ENCODE results near the gene FOXO4.

The FOXO4 gene

DNA sequence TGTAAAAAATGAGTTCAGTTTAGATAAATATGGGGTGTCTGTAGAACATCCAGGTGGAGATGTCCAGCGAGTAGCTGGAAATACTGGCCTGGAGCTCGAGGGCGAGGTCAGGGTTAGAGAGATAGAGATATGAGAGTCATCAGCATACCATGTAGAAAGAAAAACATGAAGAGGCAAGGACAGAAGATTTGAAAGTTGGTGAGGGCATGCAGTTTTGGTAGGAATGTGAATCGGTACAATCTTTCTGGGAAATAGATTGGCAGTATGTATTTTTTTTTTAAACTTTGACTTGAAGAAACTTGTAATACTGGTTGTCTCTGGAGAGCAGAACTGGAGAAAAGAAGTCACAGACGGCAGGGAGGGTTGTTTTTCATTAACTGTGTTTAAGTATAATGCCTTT is 25.1 kb upstream of the FOXO4 start:
- no peak overlapping the region for H2AFZ ChIP-seq (ENCODE audit: low read length)

DNA sequence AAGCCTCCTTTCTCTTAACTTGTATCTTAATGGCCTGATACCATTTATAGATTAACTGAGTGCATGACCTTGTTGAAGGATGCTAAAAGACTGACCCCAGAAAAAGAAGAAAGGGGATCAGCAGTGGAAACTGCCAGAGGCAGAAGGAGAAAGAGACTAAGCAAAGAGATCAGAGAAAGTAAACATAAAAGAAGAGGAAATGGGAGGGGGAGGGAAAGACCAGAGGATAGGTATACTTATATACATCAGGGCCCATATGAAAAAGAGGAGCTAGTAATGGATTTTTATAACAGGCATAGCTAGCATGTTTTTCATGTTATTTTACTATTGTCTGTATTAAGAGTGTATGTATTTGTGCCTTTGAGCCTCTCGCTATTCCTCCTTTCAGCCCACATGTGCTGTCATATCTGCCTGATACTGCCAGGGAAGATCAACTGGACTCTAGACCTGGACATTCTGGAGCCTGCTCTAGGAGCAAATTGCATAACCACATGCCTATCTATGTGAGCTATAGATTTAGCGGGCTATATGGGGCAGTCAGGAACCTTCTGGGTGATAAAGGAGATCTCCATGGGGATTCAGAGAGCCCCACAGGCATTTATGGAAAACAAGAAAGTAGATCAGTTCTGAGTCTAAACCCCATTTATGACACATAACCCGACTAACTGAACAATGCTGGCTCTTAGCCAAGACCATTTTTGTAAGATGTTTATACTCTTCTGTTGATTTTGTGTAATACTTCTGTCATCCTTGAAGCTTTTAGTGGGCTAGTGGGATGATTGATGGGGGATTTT is 14.1 kb upstream of the FOXO4 start:
- H2AFZ ChIP-seq (ENCODE audit: low read length): no peak overlapping the region

More for the DNA sequence above, 25.1 kb upstream of the FOXO4 start:
- no peaks in the 10 kb centered on the region for H4K20me1 ChIP-seq (ENCODE audit: insufficient read depth, low read length)
- H3K4me3 ChIP-seq (ENCODE audit: low read depth, low read length, poor library complexity, severe bottlenecking): no peak overlapping the region
- no peaks in the 10 kb centered on the region for H3K9me3 ChIP-seq (ENCODE audit: low read length)
- H3K36me3 ChIP-seq (ENCODE audit: insufficient read depth, low read length): no peaks in the 10 kb centered on the region
- H3K27ac ChIP-seq (ENCODE audit: low read depth, low read length, poor library complexity, severe bottlenecking): no peak overlapping the region
- H3K4me2 ChIP-seq (ENCODE audit: low read length): no peak overlapping the region
- H3K9me2 ChIP-seq (ENCODE audit: low read depth, low read length): no peaks in the 10 kb centered on the region
- H3K79me2 ChIP-seq (ENCODE audit: insufficient read depth, low read length): peaks cover 13% of the 10 kb centered on the region; the same call in 1 of the 2 replicates
- H3K9ac ChIP-seq (ENCODE audit: low read length): no peak overlapping the region
- TF ChIP-seq EZH2 (IDR thresholded peaks at IDR 0.05; ENCODE audit: borderline replicate concordance, low read length): no peak
- TF ChIP-seq, protein P1, sequence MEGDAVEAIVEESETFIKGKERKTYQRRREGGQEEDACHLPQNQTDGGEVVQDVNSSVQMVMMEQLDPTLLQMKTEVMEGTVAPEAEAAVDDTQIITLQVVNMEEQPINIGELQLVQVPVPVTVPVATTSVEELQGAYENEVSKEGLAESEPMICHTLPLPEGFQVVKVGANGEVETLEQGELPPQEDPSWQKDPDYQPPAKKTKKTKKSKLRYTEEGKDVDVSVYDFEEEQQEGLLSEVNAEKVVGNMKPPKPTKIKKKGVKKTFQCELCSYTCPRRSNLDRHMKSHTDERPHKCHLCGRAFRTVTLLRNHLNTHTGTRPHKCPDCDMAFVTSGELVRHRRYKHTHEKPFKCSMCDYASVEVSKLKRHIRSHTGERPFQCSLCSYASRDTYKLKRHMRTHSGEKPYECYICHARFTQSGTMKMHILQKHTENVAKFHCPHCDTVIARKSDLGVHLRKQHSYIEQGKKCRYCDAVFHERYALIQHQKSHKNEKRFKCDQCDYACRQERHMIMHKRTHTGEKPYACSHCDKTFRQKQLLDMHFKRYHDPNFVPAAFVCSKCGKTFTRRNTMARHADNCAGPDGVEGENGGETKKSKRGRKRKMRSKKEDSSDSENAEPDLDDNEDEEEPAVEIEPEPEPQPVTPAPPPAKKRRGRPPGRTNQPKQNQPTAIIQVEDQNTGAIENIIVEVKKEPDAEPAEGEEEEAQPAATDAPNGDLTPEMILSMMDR (IDR thresholded peaks at IDR 0.05; ENCODE audit: low read length): no peak
- no peaks in the 10 kb centered on the region for H3K27me3 ChIP-seq (ENCODE audit: insufficient read depth, low read length)
- H3K4me1 ChIP-seq (ENCODE audit: insufficient read depth, low read length, severe bottlenecking): peaks cover 13% of the 10 kb centered on the region
- H3F3A ChIP-seq (ENCODE audit: insufficient read depth, low read length): no peaks in the 10 kb centered on the region

DNA sequence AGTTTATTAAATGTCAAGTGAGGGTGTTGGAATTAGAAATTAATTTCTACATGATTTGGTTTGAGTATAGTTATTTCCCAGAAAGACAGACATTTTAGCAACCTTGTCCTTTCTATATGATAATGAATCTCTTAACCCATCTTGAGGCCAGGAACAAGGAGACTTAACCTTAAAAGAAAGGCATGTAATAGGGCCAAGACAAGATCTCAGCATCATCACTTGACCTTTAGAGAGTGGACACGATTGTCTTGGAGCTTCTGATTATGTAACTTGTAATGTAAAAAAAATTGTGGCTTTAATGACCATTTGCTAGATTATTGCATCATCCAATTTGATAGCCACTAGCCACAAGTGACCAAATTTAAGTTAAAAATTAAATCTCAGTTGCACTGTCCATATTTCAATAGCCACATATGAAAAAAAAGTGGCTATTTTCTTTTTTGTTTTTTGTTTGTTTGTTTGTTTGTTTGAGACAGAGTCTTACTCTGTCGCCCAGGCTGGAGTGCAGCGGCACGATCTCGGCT is 13.5 kb upstream of the FOXO4 start:
- H3K9me2 ChIP-seq (ENCODE audit: low read depth, low read length): no peaks in the 10 kb centered on the region
- no peak overlapping the region for H3K4me3 ChIP-seq (ENCODE audit: low read depth, low read length, poor library complexity, severe bottlenecking)
- H3F3A ChIP-seq (ENCODE audit: insufficient read depth, low read length): no peaks in the 10 kb centered on the region
- no peak overlapping the region for H3K27ac ChIP-seq (ENCODE audit: low read depth, low read length, poor library complexity, severe bottlenecking)
- H4K20me1 ChIP-seq (ENCODE audit: insufficient read depth, low read length): no peaks in the 10 kb centered on the region
- TF ChIP-seq, protein P1 (IDR thresholded peaks at IDR 0.05; ENCODE audit: low read length): no peak
- no peak for TF ChIP-seq EZH2 (IDR thresholded peaks at IDR 0.05; ENCODE audit: borderline replicate concordance, low read length)
- no peak overlapping the region for H3K4me2 ChIP-seq (ENCODE audit: low read length)
- H3K4me1 ChIP-seq (ENCODE audit: insufficient read depth, low read length, severe bottlenecking): no peaks in the 10 kb centered on the region
- no peak overlapping the region for H2AFZ ChIP-seq (ENCODE audit: low read length)
- H3K36me3 ChIP-seq (ENCODE audit: insufficient read depth, low read length): no peaks in the 10 kb centered on the region
- no peak overlapping the region for H3K9ac ChIP-seq (ENCODE audit: low read length)
- no peaks in the 10 kb centered on the region for H3K79me2 ChIP-seq (ENCODE audit: insufficient read depth, low read length)
- H3K27me3 ChIP-seq (ENCODE audit: insufficient read depth, low read length): no peaks in the 10 kb centered on the region
- H3K9me3 ChIP-seq (ENCODE audit: low read length): no peaks in the 10 kb centered on the region

More for the DNA sequence above, 14.1 kb upstream of the FOXO4 start:
- Histone ChIP-seq H3K9me2 (ENCODE audit: low read depth, low read length) (no peaks in the 10 kb centered on the region), H3K36me3 (ENCODE audit: insufficient read depth, low read length) (no peaks in the 10 kb centered on the region), H3K9me3 (ENCODE audit: low read length) (no peaks in the 10 kb centered on the region), H3K4me3 (ENCODE audit: low read depth, low read length, poor library complexity, severe bottlenecking) (no peak overlapping the region), H4K20me1 (ENCODE audit: insufficient read depth, low read length) (no peaks in the 10 kb centered on the region), H3K79me2 (ENCODE audit: insufficient read depth, low read length) (no peaks in the 10 kb centered on the region), H3K4me1 (ENCODE audit: insufficient read depth, low read length, severe bottlenecking) (no peaks in the 10 kb centered on the region), H3K27ac (ENCODE audit: low read depth, low read length, poor library complexity, severe bottlenecking) (no peak overlapping the region), H3K9ac (ENCODE audit: low read length) (no peak overlapping the region), H3K4me2 (ENCODE audit: low read length) (no peak overlapping the region), H3F3A (ENCODE audit: insufficient read depth, low read length) (no peaks in the 10 kb centered on the region), H3K27me3 (ENCODE audit: insufficient read depth, low read length) (no peaks in the 10 kb centered on the region)
- TF ChIP-seq EZH2 (IDR thresholded peaks at IDR 0.05; ENCODE audit: borderline replicate concordance, low read length): no peak
- TF ChIP-seq, protein P1 (IDR thresholded peaks at IDR 0.05; ENCODE audit: low read length): no peak

Measured in OCI-LY1 (cell line).